Stimulated activated CD4-positive, alpha-beta T cell treated with anti-CD3 and anti-CD28 coated beads, TNF-alpha, amount 100 ng/mL, for 1 hour (primary cell): ENCODE measurements around the gene CASQ1.

ENCODE experiments used
- DNase-seq, 3 donors: peaks; one replicate each; pipeline ENCODE4 v3.0.0-alpha.2; 2020; ENCODE audit warnings: low read depth in 3 of 3, low spot score in 1 of 3

Gene CASQ1

DNA sequence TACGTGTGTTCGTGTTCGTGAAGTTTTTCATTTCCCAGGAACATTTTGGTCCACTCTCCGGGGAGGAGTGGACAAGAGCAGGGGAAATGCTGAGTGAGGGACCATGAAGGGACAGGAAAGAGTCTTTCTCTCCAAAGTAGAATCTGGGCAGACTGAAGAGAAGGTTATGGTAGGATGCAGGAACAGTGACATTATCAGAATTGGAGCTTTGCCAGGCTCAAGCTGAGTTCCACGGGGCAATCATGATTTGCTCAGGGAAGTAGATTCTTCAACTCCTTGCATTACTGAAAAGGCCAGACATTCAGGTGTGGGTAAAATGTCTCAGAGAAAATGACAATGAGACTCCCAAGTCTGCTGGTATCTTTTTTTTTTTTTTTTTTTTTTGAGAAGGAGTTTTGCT lies 22.4 kb upstream of the CASQ1 start:
- no peak for DNase-seq

GRCh38 chr1:160168609-160169369 lies 21.6 kb upstream of the CASQ1 start:
- no peak for DNase-seq

DNA sequence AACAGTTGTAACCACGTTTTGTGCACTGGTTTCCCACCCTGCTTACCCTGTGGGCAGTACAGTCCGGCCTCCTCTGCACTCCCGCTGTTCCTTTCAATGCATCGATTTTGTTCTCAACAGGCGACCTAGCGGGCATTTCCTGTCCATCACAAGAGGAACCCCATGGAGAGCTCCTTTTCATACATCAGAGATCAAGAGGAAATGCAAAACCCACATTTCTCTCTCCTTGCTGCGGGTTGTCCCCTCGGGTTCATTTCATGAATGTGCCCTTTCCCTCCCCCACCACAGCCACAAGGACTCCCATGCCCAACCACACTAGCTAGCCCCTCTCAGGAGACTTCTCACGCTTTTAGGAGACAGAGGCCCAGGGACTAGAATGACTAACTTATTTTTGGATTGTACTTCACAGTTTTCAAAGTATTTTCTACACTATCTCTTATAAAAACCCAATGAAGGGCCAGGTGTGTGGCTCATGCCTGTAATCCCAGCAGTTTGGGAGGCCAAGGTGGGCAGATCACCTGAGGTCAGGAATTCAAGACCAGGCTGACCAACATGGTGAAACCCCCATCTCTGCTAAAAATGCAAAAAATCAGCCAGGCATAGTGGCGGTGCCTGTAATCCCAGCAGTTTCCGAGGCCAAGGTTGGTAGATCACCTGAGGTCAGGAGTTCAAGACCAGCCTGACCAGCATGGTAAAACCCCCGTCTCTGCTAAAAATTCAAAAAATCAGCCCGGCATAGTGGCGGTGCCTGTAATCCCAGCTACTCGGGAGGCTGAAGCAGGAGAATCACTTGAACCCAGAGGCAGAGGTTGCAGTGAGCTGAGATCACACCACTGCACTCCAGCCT lies 20.6 kb upstream of the CASQ1 start:
- DNase-seq, result no peak

DNA sequence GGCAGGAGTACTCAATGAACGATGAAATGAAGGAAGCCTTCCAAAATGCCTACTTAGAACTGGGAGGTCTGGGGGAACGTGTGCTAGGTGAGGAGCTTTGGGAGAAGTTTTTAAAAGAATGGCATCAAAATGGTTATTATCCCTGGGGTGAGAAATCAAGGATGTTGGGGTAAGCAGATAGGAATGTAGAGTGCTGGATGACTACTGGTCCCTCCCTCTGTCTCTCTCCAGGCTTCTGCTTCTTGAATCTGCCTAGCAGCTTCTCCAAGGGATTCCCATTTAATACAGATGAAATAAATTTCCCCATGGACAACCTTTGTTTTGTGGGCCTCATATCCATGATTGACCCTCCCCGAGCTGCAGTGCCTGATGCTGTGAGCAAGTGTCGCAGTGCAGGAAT lies 19.0 kb upstream of the CASQ1 start:
- no peak for DNase-seq

- no peak for DNase-seq
These were observed 18.4 kb upstream of the CASQ1 start for GRCh38 chr1:160171980-160172379.

DNA sequence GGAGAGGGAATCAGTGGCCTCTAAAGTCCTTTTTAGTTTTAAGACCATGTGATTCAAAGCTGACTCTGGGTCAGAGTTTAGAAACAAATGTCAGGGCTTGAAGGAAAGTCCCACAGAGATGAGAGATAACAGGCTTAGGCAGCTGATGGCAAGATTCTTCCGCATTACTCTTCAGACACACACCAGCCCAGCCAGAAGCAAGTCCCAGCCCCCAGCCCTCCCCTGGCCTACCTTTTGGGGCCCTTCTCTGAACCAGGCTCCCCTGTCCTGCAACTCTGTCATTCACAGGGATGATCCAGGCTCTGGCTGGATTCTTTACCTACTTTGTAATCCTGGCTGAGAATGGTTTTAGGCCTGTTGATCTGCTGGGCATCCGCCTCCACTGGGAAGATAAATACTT lies 13.1 kb upstream of the CASQ1 start:
- no peak for DNase-seq

DNA sequence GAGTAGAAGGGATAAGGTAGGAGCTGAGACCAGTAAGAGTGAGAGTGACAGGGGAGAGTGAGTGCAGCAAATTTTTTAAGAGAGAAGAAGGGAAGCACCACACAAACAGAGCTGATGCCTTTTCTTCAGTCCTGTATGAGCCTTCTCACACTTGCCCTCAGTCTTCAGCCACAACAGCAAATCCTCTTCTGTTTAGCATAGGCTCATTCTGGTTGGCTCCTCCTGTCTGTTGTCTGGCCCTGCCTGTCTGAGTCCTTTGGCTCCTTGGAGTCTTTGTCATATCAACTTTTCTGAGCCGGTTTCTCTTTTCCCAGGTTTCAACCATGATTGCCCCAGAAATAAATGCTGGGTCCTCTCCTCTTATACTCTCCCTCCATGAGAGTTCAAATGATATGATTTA lies 12.7 kb upstream of the CASQ1 start:
- DNase-seq, result no peak

GRCh38 chr1:160178731-160179130 lies 11.6 kb upstream of the CASQ1 start:
- no peak for DNase-seq

GRCh38 chr1:160179336-160179735 lies 11.0 kb upstream of the CASQ1 start:
- no peak for DNase-seq

DNA sequence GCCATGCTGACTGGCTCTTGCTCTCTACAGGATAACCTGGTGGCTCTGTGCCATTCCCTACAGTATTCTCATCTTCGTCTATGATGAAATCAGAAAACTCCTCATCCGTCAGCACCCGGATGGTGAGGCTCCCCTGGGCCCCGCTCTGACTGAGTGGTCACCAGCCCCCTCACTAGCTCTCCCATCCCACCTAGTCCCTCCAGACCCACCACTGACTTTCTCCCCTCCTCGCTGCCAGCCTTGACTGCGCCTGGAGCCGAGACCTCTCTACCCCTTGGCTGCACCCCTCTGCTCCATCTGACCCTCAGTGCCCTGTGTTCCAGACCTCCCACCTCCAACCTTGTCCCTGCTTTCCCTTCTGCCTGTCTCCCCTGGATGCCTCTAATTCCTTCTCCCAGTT lies 4.1 kb upstream of the CASQ1 start:
- no peak for DNase-seq

GRCh38 chr1:160186729-160187128 lies 3.6 kb upstream of the CASQ1 start:
- no peak for DNase-seq

GRCh38 chr1:160187407-160187806 lies 3.0 kb upstream of the CASQ1 start:
- DNase-seq, result no peak

DNA sequence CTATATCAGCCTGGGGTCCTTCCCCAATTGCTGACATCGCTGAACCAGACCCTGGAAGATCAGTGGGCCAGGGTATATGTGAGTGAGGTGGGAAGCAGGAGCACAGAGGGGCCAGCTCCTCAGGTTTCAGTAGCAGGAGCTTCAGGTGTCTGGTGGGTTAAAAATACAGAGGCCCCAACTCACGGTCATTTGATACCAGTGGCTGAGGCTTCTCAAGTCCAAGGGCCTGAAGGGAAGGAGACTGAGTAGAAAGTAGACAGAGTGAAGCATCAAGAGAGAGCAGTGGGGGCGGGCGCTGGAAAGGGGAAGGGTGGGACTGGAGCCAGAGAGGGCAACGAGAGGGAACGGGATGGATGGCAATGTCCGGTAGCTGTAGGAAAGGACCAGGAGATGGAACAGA lies 2.0 kb upstream of the CASQ1 start:
- DNase-seq, result no peak

DNA sequence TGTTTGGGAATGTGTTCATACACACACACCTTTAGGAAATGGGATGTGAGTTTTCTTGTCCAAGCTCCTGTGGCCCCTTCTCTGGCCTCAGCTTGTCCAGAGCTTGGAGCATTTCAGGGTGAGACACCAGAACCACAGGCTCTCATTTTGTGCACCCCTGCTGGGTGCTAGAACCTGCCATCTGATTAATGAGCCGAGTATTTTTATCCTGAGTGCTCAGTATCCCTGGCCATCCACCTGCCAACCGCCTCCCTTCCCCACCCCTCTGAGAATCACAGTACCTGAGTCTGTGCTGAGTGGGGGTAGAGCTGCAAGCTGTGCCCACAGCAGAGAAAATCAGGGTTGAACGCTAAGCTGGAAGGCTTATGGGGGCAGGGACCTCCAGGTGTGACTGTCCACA lies 1.4 kb downstream of the CASQ1 start:
- no peak for DNase-seq

DNA sequence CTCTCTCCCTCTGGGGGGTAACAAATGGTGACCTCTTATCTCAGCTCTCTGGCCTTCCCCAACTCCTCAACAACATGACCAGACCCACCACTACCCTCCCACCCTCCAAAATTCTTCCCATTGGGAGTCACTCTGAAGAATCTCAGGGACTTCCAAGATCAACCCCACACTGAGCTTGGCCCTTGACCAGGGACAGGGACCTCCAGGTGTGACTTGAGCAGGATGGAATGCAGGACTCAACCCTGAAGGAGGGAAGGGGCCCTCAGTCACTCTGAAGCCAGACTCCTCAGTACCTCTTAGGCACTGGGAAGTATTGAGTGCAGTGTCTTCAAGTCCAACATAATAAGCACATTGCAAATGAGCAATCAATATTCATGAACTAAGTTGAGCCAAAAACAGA lies 1.9 kb downstream of the CASQ1 start:
- no peak for DNase-seq

- DNase-seq, result peak; percentile 47 to 74 (median 64)
These were observed 2.9 kb downstream of the CASQ1 start for GRCh38 chr1:160193091-160193819.

DNA sequence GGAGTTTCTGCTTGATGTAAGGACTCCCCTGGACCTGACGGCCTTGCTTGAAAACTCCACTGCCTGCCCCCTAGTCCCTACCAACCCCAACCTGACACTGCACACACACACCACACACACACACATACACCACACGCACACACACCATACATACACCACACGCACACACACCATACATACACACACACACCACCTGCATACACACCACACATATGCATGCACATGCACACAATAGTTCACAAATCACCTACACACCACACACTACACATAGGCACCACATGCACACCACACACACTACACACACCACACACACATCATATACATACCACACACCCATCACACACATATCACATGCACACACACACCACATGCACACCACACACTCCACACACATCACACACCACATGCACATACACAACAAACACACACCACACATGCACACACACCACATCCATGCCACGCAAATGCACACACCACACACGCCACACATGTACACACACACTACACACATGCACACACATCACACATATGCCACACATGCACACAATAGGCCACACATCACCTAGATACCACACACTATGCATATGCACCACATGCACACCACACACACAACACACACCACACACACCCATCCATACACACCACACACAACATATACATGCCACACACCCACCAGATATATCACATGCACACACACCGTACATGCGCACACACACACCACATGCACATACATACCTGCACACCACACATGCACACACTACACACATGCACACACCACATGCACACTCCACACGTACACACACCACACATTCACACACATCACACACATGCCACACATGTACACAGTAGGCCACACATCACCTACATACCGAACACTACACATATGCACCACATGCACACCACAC lies 3.7 kb downstream of the CASQ1 start:
- DNase-seq, result no peak

DNA sequence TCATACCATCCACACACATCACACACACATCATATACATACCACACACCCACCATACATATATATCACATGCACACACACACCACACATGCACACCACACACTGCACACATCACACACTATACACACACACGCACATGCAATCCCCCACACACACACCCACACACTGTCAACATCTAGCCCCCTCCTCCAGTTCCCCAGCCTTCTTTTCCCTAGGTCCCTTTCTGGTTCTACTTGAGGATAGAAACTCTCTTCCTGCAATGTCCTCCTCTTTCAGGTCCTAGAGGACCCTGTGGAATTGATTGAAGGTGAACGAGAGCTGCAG lies 4.3 kb downstream of the CASQ1 start:
- DNase-seq, result no peak

DNA sequence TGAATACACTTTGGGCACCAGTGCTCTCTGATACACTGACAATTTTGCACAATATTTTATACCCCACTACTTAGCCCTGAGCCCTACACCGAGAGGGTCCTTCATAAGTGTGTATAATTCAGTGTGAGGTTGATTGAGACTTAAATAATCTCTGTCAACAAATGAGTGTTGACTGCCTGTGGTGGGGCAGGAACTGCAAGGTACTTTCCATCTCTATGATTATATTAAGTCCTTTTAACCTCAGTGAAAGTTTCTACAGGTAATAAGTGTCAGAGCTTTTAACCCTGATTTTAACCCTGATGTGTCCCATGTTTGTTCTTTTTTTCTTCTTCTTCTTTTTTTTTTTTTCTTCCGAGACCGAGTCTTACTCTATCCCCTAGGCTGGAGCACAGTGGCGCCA lies 5.8 kb downstream of the CASQ1 start:
- DNase-seq, result no peak

GRCh38 chr1:160197231-160197630 lies 6.9 kb downstream of the CASQ1 start:
- DNase-seq, result no peak

- no peak for DNase-seq
These were observed 10.4 kb downstream of the CASQ1 start for GRCh38 chr1:160200786-160201185.
